ENCODE data around the gene MROH2B.

Gene MROH2B

DNA sequence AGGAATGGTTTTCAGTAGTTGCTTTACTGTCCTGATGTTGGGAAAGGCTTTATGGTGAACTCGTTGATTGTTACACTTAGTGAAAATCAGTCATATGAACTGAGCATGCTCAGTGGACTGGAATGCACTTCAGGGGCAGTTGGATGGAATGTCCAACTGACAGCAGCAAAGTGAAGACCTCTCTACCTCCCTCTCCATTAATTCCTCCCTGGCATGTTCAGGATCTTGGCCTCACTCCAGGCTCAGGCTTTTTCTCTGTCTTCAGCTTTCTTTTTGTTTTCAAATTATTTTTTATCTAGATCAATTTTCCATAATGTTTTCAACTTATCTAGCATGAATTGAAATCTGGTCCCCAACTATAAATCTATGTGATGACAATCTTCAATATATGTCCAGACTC lies at the start of gene MROH2B:
TSS of gene MROH2B (minus strand) at position 101 of the 400 bp plus-strand sequence. CDS start 490 bp downstream, outside the sequence.
- no peak for DNase-seq (ENCODE audit: low spot score)

DNA sequence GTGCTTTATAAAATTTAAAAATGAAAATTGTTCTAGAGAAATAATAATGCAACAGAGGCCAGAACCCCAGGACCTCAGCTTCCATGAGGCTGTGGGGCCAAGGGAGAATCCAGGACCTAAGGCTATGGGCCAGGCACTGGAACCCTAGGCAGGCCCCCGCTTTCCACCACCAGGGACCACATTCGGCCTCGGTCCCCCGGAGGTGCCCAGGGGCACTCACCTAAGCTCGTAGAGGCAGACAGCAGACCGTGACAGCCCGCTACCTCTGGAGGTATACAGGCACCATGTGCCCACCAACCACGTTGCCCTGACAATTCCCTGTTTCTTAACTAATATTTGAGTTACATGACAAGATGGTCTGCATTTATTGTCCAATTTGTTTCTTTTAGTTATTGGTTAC lies 49.5 kb upstream of the MROH2B start:
- DNase-seq (ENCODE audit: low spot score), result no peak

DNA sequence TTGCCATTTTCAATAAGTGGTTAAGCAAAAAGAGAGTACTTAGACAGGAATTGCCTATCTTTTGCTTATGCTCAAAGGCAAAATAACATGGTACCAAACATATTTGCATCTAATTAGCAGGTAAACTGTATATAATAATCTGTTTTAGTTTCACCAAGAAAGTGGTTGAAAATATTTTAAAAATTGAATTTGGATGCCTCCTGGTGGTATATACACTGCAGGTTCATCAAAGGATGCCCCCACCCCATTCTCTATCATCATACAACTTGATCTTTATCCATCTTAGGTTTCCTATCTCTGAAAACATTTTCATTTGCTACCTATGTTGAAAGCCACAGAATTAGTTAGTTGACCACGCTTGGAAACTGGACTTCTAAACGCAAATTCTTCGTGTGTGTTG lies 47.0 kb upstream of the MROH2B start:
- no peak for DNase-seq (ENCODE audit: low spot score)

DNA sequence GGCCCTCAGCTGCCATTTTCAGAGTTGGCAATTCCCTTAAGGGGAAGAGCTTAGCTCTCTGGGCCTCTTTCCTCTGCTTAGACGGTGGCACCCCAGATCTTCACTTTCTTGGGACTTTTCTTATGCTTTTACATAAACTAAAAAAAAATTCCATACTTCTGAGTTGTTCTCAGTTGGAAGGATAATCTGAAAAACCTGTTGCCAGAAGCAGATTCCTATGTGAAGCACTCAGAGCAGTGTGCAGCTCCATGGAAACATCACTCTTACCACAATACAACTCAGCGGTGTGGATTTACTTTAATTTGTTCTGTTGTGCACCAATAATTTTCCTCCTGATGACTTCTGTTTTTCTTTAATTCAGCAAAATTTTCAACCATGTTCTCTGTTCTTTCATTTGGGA lies 44.1 kb upstream of the MROH2B start:
- DNase-seq (ENCODE audit: low spot score), result no peak

DNA sequence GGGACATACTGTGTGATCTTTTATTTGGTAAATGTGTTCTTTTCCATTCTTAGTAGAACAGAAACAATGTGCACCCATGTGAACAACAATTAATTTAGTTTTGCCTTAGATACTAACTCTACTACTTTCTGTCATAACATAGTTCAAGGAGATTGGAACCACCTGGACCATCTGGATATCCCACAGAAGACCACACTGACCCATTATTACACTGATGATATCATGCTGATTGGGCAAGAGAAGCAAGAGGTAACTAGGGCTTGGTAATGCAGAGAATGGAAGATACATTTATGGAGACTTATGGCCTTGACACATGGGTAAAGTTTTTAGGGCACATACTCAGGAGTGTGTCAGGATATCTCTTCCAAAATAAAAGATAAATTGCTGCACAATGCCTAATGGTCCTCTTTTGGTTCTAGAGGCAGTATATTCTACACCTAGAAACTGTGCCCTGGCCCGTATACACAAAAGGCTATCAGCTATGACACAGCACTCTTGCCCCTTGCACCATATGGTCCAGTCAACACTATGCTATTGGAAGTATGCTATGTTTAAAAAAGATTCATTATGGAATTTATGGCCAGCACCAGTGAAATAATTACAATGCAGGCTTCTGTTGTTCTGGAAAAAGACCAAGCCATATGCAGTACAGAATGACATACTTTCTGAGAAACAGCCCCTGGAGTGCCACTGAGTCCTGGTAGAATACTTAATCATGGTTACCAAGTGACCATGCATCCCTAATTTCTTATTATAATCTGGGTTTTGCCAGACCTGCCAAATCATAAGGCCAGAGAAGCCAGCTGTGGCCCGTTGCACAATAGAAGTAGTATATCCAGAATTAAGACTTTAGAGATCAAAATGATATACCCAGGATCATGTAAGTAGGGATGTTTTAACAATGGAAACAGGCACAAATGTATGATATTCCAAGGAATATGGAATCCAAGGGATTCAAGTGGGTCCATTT lies 41.6 kb upstream of the MROH2B start:
- DNase-seq (ENCODE audit: low spot score), result no peak

DNA sequence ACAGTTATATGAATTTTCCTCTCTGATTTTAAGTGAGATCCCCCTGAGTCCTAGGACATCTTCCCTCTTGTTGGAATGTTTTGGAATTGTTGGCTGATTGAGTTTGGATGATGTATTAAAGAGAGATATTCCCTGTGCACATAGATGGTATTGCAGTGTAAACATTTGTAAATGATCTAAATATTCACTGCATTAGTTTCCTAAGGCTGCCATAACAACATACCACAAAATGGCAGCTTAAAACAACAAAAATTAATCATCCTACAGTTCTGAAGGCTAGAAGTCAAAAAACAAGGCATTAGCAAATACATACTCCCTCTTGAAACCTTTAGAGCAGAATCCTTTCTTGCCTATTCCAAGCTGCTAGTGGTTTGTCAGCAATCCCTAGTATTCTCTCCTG lies 38.0 kb upstream of the MROH2B start:
- no peak for DNase-seq (ENCODE audit: low spot score)

DNA sequence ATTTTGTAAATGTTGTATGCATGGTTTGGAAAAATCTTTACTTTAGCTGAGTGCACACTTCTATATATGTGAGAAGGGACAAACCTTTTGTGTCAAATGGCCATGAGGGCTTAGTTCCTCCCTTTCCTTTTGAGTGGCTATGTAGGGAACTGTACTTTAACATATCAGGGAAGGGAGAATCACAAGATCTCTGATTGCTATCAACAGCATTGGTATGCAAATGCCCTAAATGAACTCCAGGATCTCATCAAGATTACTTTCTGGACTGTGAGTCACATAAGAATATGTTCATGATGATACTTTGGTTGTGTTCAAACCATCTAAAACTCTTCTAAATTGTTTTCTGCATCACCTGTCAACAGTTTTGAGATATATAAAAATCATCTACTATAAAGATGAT lies 31.2 kb upstream of the MROH2B start:
- no peak for DNase-seq (ENCODE audit: low spot score)

DNA sequence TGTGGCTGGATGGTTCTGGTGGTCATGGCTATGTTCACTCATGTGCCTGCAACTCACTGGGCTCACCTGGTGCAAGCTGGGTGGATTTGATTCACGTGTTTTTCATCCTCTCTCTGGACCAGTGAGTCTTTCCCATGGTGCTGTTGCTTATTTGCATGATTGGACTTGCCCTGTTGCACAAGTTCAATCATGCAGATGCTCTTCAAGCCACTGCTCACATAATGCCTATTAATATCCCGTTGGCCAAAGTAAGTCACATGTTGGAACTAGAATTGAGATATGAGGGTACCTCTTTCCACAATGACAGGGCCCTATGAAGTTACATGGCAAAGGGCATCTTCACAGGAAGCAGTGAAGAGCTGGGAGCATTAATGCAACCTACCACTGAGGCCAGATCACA lies 26.5 kb upstream of the MROH2B start:
- no peak for DNase-seq (ENCODE audit: low spot score)

DNA sequence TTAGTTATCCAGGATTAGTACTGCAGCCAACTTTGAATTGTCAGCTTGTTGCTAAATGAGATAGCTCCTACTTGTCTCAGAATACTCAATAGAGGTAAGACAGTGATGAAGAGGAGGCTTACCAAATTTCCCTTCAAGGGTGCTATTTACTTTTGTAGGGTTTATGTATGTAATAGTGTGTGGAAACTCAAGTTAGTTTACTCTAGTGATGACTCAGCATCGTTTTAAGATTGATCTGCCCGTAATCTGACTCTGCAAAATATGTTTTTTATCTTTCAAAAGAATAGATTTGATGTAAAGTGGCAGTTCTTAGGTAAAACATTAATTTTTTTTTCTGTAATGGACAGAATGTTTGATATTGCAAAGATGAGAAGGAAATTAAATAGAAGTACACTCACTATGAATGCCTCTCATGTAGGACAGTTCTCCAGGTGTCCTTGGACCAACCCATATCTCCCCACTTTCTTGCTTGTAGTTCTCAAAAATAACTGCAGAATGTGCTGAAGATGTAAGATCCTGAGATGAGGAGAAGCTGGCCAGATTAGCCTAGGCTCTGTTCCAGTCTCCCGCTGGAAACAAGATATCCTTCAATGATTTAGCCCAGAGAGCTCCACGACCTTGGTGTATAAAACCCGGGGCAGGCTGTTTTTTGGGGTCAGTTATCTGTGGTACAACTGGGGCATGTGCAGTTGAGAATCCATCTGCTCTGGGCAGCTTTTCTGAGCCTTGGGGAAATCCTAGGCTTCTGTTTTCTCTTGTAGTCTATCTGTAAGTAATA lies 24.4 kb upstream of the MROH2B start:
- DNase-seq (ENCODE audit: low spot score), result no peak

DNA sequence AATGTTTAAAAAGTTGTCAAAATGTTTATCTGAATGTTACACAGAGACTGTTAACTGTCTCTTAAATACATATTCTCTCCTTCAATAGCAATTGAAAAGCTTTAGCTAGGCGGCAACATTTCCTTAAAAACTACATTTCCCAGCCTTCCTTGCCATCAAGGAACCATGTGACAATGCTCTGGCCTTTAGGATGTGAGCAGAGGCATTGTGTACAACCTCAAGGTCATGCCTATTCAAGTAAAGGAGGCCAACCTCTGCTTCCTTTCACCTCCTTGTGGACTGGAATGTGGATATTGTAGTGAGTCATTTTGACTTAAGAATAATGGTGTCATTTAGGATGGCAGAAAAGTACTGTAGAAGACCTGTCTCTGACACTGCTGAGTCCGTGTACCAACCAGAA lies 23.7 kb upstream of the MROH2B start:
- no peak for DNase-seq (ENCODE audit: low spot score)

DNA sequence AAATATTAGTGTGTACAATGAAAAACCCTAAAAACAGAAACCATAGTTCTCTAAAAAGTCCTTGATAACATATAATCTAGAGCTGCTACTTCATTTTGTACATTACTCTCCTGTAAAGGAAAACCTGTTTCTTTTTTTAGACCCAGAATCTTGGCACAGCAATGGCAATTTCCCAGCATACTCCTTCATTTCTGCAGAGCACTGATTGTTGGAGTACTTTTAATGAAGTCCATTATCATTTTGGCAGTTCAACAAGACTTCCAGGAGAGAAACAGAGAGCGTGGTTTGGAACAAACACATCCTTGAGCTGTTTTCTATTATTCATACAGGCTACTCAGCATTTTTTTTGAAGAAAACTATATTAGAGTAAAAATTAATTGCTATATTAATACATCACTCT lies 22.7 kb upstream of the MROH2B start:
- DNase-seq (ENCODE audit: low spot score), result no peak

DNA sequence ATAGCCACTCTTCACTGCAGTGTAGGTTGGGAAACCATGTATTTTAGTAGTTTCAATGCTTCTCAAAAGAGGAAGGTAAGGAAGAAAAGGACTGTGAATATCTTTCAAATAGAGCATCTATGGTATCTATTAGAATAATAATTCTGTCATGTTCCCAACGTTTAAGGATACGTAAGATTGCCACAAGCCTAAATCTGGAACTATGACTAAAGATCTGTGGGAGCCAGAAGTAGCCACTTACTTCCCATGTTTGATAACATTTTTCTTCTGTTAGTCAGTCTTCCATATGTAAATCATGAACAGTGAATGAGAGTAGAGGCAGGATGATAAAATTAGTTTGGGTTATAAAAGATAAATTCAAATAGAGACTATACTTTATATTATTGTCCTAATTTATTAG lies 16.3 kb upstream of the MROH2B start:
- no peak for DNase-seq (ENCODE audit: low spot score)

DNA sequence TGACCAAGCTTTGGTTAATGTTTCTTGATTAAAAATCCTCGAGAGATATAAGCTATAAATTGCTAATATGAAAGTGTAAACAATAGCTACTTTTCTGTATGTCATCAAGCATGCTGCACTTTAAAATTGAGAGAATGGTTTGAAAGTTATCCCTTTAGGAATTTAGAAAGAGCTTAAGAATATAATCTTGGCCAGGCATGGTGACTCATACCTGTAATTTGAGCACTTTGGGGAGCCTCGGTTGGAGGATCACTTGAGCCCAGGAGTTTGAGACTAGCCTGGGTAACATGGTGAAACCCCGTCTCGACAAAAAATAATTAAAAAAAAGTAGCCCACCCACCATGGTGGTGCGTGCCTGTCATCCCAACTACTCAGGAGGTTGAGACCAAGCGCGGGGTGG lies 12.2 kb upstream of the MROH2B start:
- no peak for DNase-seq (ENCODE audit: low spot score)

DNA sequence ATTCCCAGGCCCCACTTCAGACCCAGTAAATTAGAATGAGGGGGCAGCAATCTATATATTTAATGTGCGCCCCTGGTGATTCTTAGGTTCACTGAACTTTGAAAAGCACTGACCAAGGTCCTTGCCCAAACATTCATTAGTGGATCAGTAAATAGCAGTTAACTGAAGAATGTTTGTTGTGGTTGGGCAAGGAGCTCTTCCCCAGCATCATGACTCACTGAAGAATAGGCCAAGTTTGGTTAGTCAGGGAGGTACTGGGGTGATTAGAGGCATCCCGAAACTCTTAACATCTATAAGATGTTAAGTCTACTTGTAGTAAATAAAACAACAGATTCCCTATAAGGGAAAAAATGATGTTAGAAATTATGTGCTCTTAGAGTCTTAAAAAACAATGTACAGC lies 833 bp upstream of the MROH2B start:
- DNase-seq (ENCODE audit: low spot score), result no peak

DNA sequence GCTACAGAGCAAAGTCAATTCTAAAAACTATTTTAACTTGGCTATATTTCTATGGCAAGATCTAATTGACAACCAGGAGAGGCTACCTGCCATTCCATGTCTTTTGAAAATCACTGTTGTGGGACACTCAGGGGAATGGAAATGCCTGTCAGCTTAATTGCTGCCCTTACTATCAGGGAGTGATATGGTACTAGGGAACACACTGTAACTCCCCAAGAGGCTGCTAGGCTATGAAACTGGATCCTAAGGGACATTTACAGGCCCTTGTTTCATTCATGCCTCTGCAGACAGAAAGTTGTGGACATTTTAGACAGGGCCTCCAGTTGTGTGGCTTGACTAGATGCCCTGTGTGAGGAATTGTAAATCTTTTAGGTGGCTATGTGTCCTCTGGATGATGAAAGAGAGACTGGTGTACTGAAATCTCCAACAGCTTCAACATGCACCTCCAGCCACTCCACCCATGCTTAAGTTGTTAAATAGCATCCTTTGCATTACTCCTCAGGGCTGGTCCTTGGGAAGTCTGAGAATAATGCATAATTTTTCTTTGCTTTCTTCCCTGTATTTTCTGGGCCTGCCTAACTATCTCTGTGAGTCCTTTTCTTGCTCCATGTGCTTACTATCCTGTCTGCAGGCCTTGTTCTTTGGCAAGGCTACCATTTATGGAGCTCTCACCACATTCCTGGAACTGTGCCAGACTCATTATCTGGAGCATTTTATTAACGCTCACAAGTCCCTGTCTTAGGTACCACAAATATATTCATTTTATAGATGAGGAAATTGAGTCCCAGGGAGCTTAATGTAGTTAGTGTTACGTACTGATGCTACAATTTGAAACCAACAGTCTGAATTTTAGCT lies 3.2 kb downstream of the MROH2B start:
- DNase-seq (ENCODE audit: low spot score), result no peak

DNA sequence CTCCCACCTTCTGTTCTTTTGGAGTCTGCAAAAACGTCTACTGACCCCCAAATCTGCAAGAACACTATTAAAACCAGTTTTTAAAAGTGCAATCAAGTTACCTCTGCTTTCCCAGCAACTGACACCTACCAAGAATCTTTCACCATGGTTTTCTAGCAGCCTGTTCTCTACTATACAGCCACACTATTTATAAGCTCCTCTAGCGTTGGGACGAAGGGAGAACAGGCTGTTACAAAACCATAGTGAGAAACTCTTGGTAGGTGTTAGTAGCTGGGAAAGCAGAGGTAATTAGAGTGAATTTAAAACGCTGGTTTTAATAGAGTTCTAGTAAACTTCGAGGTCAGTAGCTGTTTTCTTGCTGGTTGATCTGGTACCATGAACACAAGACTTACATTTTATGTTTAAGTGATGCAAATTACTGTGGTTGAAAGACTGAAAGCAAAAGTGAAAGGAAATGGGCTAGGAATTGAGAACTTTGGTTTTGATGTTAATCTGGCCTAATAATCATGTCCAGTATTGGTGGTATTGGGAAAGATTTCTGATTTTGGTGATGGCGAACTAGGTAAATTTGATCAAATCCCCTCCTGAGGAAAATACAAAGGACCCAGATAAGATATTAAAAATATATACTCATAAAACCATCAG lies 5.3 kb downstream of the MROH2B start:
- no peak for DNase-seq (ENCODE audit: low spot score)

DNA sequence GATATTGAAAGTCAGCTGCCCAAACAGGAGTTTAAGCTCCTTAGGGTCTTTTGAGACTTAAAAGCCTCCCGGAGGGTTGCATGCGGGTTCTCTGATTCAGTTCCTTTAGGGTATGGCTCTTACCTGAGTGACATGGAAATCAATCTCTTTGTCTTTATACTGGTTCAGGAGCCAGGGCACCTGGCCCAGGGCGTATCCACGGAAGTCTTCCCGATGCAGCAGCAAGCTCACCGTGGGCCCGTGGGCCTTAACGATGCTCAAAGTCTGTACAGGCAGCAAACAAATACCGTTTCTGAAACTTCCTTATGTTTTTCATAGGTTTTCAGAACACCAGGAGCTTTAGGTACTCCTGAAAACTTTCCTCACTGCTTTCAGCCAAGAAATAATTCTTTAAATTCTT lies 13.2 kb downstream of the MROH2B start:
- DNase-seq (ENCODE audit: low spot score), result no peak

DNA sequence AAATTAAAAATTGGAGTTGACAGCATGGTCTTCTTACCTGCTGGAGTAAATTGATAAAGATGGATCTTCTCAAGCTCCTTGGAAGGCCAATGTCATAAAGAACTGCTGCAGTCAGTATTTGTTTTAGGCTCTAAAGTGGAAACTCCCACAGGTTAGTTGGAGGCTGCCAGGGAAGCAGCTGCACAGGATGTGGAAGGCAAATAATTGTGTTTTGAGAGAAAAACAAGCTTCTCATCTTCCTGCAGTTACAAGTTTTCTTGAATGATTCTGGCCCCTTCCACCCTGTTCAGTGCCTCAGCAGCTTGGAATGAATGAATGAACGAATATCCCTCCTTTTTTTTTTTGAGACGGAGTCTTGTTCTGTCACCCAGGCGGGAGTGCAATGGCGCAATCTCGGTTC lies 13.9 kb downstream of the MROH2B start:
- no peak for DNase-seq (ENCODE audit: low spot score)

DNA sequence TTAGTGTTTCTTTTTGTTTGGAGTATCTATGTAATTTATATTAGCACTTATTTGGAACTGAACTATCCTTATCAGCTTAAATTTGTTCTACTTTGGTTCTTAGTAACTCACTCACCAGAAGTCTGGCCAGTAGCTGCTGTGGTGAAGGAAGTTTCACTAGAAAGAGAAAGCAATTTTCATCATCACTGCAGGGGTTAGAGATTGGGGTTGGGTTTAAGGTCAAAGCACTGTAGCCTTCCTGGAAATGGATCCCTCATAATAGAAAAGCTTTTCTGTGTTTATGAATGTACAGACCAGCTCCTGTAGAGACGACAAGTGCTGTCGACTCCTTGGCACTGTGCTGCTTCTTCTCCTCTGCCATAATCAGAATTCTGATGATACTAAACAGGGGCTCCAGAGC lies 22.2 kb downstream of the MROH2B start:
- DNase-seq (ENCODE audit: low spot score), result no peak

DNA sequence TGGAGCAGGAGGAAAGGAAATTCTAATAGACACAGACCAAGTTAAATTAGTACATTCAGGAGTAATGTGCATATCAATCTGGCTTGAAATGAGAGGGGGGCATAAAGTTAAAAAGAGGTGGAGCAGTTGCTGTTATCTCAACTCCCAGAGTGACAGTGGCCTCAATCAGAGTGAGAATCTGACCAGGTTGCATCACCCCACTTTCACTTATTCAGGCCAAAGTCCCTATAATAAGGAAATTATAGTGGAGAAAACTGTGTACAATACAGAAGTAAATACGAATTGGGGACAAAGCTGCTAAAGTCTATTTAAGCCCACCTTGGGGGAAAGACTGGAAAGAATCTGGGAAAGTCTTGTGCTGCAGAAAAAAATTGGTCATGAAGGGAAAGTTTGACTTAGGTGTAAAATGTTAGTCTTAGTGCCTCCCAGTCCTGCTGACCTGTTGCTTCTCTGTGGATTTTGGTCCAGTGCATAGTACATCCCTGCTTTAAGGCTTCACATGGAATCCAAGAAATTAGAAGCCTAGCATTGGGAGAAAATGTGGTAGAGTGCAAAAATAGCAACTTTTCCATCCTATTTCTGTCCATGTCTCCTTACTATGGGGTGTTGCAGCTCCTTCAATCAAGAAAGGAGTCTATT lies 27.9 kb downstream of the MROH2B start:
- no peak for DNase-seq (ENCODE audit: low spot score)

DNA sequence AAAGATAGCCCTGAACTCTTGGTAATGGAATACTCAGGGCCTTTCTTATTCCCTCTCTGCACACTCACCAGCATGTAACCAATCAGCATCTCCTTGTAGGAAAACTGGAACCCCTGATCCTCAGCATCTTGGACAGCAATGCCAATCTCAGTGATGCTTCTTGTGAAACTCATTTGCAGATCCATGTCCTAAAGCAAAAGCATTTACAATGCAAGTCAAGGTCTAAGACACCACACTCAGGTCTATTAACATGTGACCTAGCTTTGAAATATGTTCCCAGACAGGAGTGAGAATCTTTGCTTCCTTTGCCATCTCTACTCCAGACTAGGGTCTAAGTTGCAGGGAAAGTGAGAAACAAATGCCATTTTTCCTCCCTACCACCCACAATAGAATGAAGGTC lies 38.2 kb downstream of the MROH2B start:
- no peak for DNase-seq (ENCODE audit: low spot score)
